IMR-90 (cell line): ENCODE results near the gene TBC1D8. TPM values are rescaled to one million over a fixed set of nuclear protein-coding genes. Genes with fewer than 3 reads are reported as not detected.

Experiments
- ATAC-seq: fragments of 200-7000 bp; cut with Tn5 transposase; 2 replicates; pipeline ENCODE4 v1.9.1; 2020; ENCODE audit warnings: low read depth, mild to moderate bottlenecking, moderate library complexity
- BruUV-seq: library from RNA; stranded (reverse); fragments of 400-500 nt; replicated peaks from 2 replicates; lab custom pipeline; 2021; lab: Mats Ljungman, UMichigan
- CTCF ChIA-PET: fragments of 300-600 bp; formaldehyde crosslinking; extraction: SDS; loops from one replicate; lab custom pipeline; 2021; ENCODE audit warnings: antibody characterized with exemption; lab: Yijun Ruan, JAX
- POLR2A ChIA-PET: fragments of 300-600 bp; sonication (Branson Sonifier 250); formaldehyde crosslinking; loops from one replicate; lab custom pipeline; 2022; ENCODE audit warnings: antibody characterized with exemption; ENCODE audit not compliant: unreplicated experiment; lab: Charles Lee
- DNase-seq: peaks from one replicate; pipeline ENCODE4 v3.0.0; 2013
- H2AFZ ChIP-seq: replicated peaks from 2 replicates; pipeline ENCODE3; 2013; ENCODE audit warnings: low read length, mild to moderate bottlenecking; ENCODE audit not compliant: poor library complexity
- H2AK5ac ChIP-seq: 2 replicates; pipeline ENCODE4 v1.6.1; 2013; ENCODE audit warnings: low read depth, low read length, inconsistent platforms
- H2AK9ac ChIP-seq: replicated peaks from 2 replicates; pipeline ENCODE3; 2013; ENCODE audit warnings: mild to moderate bottlenecking, low read depth, low read length, moderate library complexity; ENCODE audit not compliant: poor library complexity
- H2BK120ac ChIP-seq: 2 replicates; pipeline ENCODE4 v1.6.1; 2013; ENCODE audit warnings: low read depth, low read length, inconsistent platforms
- H2BK15ac ChIP-seq: 3 replicates; pipeline ENCODE4 v1.6.1; 2013; ENCODE audit warnings: low read depth, low read length, inconsistent platforms
- H2BK20ac ChIP-seq: 2 replicates; pipeline ENCODE4 v1.6.1; 2013; ENCODE audit warnings: low read depth, mild to moderate bottlenecking, inconsistent platforms, low read length, moderate library complexity
- H2BK5ac ChIP-seq: 2 replicates; pipeline ENCODE4 v1.6.1; 2013; ENCODE audit warnings: mild to moderate bottlenecking, low read depth, low read length, inconsistent platforms; ENCODE audit not compliant: poor library complexity, severe bottlenecking
- H3K14ac ChIP-seq: replicated peaks from 2 replicates; pipeline ENCODE4 v1.6.1; 2013; ENCODE audit warnings: low read depth, low read length, inconsistent platforms
- H3K18ac ChIP-seq: 2 replicates; pipeline ENCODE4 v1.6.1; 2013; ENCODE audit warnings: low read depth, low read length, control low read depth
- H3K23ac ChIP-seq: 2 replicates; pipeline ENCODE4 v1.6.1; 2013; ENCODE audit warnings: low read depth, low read length, inconsistent platforms
- H3K27ac ChIP-seq: 2 replicates; pipeline ENCODE4 v1.5.1; 2013; ENCODE audit warnings: mild to moderate bottlenecking, control low read depth, low read length; ENCODE audit not compliant: insufficient read depth
- H3K27me3 ChIP-seq: 2 replicates; pipeline ENCODE4 v1.6.1; 2013; ENCODE audit warnings: low read length; ENCODE audit not compliant: control insufficient read depth, insufficient read depth
- H3K36me3 ChIP-seq: 2 replicates; pipeline ENCODE4 v1.6.1; 2013; ENCODE audit warnings: low read length, mixed read lengths; ENCODE audit not compliant: control insufficient read depth, insufficient read depth
- H3K4ac ChIP-seq: 2 replicates; pipeline ENCODE4 v1.6.1; 2013; ENCODE audit warnings: low read depth, low read length, inconsistent platforms
- H3K4me1 ChIP-seq: 2 replicates; pipeline ENCODE4 v1.6.1; 2013; ENCODE audit warnings: low read length, mixed read lengths; ENCODE audit not compliant: control insufficient read depth, insufficient read depth
- H3K4me2 ChIP-seq: 2 replicates; pipeline ENCODE4 v1.6.1; 2013; ENCODE audit warnings: low read depth, mild to moderate bottlenecking, control low read depth, low read length, moderate library complexity
- H3K4me3 ChIP-seq: 2 replicates; pipeline ENCODE4 v1.5.1; 2013; ENCODE audit warnings: low read depth, mild to moderate bottlenecking, control low read depth, low read length, moderate library complexity; ENCODE audit not compliant: insufficient read depth
- H3K56ac ChIP-seq: 2 replicates; pipeline ENCODE4 v1.6.1; 2013; ENCODE audit warnings: low read length, inconsistent platforms; ENCODE audit not compliant: insufficient read depth; ENCODE audit errors: extremely low read depth
- H3K79me1 ChIP-seq, 2 experiments: 2 replicates each; pipeline ENCODE4 v1.6.1; 2013; ENCODE audit warnings: low read length in 2 of 2, inconsistent platforms in 1 of 2, low read depth in 1 of 2
- H3K9ac ChIP-seq: 2 replicates; pipeline ENCODE4 v1.6.1; 2013; ENCODE audit warnings: low read depth, low read length, control low read depth
- H3K9me1 ChIP-seq: 2 replicates; pipeline ENCODE4 v1.6.1; 2013; ENCODE audit warnings: low read length, inconsistent platforms; ENCODE audit not compliant: insufficient read depth
- H3K9me3 ChIP-seq: 2 replicates; pipeline ENCODE4 v1.6.1; 2013; ENCODE audit warnings: low read length; ENCODE audit not compliant: control insufficient read depth, insufficient read depth
- H4K20me1 ChIP-seq: 2 replicates; pipeline ENCODE4 v1.6.1; 2013; ENCODE audit warnings: low read length, inconsistent platforms; ENCODE audit not compliant: insufficient read depth
- H4K5ac ChIP-seq: 2 replicates; pipeline ENCODE4 v1.6.1; 2013; ENCODE audit warnings: mild to moderate bottlenecking, low read depth, low read length, control low read depth
- H4K8ac ChIP-seq, 2 experiments: 2 replicates each; pipeline ENCODE4 v1.6.1; 2013; ENCODE audit warnings: low read depth in 2 of 2, low read length in 2 of 2, control low read depth in 1 of 2, inconsistent platforms in 1 of 2
- H4K91ac ChIP-seq: 2 replicates; pipeline ENCODE4 v1.6.1; 2013; ENCODE audit warnings: low read depth, low read length, inconsistent platforms; ENCODE audit not compliant: insufficient read depth
- BHLHE40 ChIP-seq: fragments of 150-350 bp; IDR thresholded peaks from 2 replicates; pipeline ENCODE4 v1.6.1; 2016; ENCODE audit warnings: mild to moderate bottlenecking, low read depth, low read length
- WGBS, 2 experiments: methylation state at CpG; one replicate each; pipeline versions ENCODE4 v1.1.5 to v1.1.7; 2013; ENCODE audit warnings: missing lambda C conversion rate in 2 of 2; ENCODE audit not compliant: insufficient read length in 1 of 2; ENCODE audit errors: extremely low coverage in 2 of 2; 5-methylcytosine and 5-hydroxymethylcytosine counted together
- dilution Hi-C: fragments of 300-500 bp; cut with HindIII; formaldehyde crosslinking; loops from one replicate; pipeline ENCODE4 v1.14.3; 2018; ENCODE audit warnings: low sequenced_read_pairs; ENCODE audit not compliant: unreplicated experiment
- in situ Hi-C: fragments of 300-500 bp; cut with MboI; formaldehyde crosslinking; loops from 3 replicates; pipeline ENCODE4 v1.14.3; 2019; ENCODE audit warnings: low sequenced_read_pairs, inconsistent platforms, mixed read lengths
- intact Hi-C: fragments of 100-400 bp; cut with micrococcal nuclease; formaldehyde crosslinking; loops from 2 replicates; pipeline ENCODE4 v1.10.0; 2022
- polyA plus RNA-seq, 3 experiments: library from polyadenylated mRNA; depleted of rRNA; stranded (reverse); fragments of >200 nt; gene quantifications; 2 replicates each; pipeline ENCODE4 v1.2.3, GENCODE V29; 2012; ENCODE audit warnings: low replicate concordance in 1 of 3
- total RNA-seq: library from RNA; depleted of rRNA; stranded (reverse); fragments of >200 nt; gene quantifications from 2 replicates; pipeline ENCODE4 v1.2.3, GENCODE V29; 2012
- TF ChIP-seq, protein P1 (sequence below): fragments of 150-350 bp; IDR thresholded peaks from 2 replicates; pipeline ENCODE4 v1.6.1; 2016; ENCODE audit warnings: low read depth, mild to moderate bottlenecking, low read length, moderate library complexity, borderline replicate concordance

TBC1D8 gene
- total and polyA plus RNA-seq, 2 of the 4 experiments (the other 2 are of a cell fraction) = 1.3 to 1.5 TPM

DNA sequence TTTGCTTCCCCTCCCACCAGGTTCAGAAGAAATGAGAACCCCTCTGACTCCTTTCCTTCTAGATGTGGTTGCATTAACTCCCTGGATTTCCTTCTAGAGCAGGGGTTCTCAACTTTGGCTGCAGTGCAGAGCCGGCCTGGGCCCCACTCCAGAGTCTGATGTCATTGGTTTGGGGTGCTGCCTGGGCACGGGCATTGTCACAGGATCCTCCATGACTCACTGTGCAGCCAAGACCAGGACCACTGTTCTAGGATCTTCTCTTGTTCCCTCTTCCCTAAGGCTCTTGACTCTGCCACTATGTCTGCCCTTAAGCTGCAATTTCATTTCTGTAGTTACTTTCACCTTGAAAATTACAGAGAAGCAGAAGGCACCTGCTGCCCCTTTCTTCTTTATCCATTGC lies 31.8 kb downstream of the TBC1D8 start:
- Histone ChIP-seq H2BK5ac (no peak overlapping the region), H3K23ac (0 out of 2 replicates have a peak overlapping the region, but pooled peaks have one; percentile 37), H3K36me3 (no peaks in the 10 kb centered on the region), H3K9me1 (peaks cover 35% of the 10 kb centered on the region), H3K79me1 (peaks cover 3 to 57% of the 10 kb centered on the region in 2 experiments; a peak in 3 of 4 replicates), H2AK5ac (peak overlapping the region; percentile 83; the same call in 1 of the 2 replicates), H3K14ac (peak overlapping the region; percentile 46; the same call in 1 of the 2 replicates), H2AFZ (no peak overlapping the region), H3K9me3 (no peaks in the 10 kb centered on the region), H4K8ac (no peak overlapping the region; a peak in 1 of 4 replicates), H3K27me3 (no peaks in the 10 kb centered on the region), H2BK120ac (0 out of 2 replicates have a peak overlapping the region, but pooled peaks have one; percentile 27), H4K5ac (no peak overlapping the region), H3K4me1 (peaks cover 17% of the 10 kb centered on the region), H2BK15ac (peak overlapping the region; percentile 72; the same call in 1 of the 3 replicates), H3K56ac (no peak overlapping the region), H3K18ac (no peak overlapping the region), H2AK9ac (no peak overlapping the region), H3K9ac (no peak overlapping the region), H2BK20ac (no peak overlapping the region), H3K27ac (no peak overlapping the region), H4K20me1 (peaks cover 2% of the 10 kb centered on the region; the same call in 1 of the 2 replicates), H3K4ac (peak overlapping the region; percentile 51), H3K4me2 (no peak overlapping the region), H3K4me3 (no peak overlapping the region), H4K91ac (no peak overlapping the region)
- in situ Hi-C loops = no loop called here
- BruUV-seq = no TSS peak
- ChIA-PET POLR2A (no interaction called here), CTCF (interaction anchor here (0.6 kb wide), 1 partner anchor 226 kb away, joined by 3 read pairs; no protein-coding TSS in a partner anchor)
- WGBS, 2 experiments = 83% methylated on average over 1 of the region's 2 CpGs; no CpG with 5 or more reads in 1 of the 2 experiments
- intact Hi-C loops = no loop called here
- ATAC-seq = peak; percentile 64
- peak; percentile 24 for DNase-seq
- dilution Hi-C loops = no loop called here
- TF ChIP-seq, protein P1, sequence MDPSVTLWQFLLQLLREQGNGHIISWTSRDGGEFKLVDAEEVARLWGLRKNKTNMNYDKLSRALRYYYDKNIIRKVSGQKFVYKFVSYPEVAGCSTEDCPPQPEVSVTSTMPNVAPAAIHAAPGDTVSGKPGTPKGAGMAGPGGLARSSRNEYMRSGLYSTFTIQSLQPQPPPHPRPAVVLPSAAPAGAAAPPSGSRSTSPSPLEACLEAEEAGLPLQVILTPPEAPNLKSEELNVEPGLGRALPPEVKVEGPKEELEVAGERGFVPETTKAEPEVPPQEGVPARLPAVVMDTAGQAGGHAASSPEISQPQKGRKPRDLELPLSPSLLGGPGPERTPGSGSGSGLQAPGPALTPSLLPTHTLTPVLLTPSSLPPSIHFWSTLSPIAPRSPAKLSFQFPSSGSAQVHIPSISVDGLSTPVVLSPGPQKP = no peak
- TF ChIP-seq BHLHE40 = 0 out of 2 replicates have a peak, but pooled peaks have one; percentile 50
